Measurements from ENCODE around the gene PLCB3. TPM values are rescaled to one million over a fixed set of nuclear protein-coding genes. Genes with fewer than 3 reads are reported as not detected.

Gene PLCB3
- total and polyA plus RNA-seq, 2 of the 13 experiments (the other 11 are each of a cell fraction or from before 2014, with no cell fraction given) = 7.5 to 13.8 TPM

DNA sequence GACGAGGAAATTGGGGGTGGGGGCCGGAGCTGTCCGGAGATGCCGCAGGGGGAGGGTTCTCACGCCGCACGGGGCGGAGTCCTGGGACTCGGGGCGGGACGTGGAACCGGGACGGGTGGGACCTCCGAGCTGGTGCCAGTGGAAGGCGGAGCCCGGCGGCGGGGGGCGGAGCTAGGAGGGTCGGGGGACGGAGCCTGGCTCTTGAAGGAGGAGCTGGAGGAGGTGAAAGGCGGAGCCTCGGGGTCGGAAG is 10.2 kb upstream of the PLCB3 start:
- peak overlapping the region; percentile 92 for H3K9ac ChIP-seq (ENCODE audit: insufficient read depth, low read depth, low read length)
- FAIRE-seq (no peak), DNase-seq (ENCODE audit: low spot score) (peak; percentile 95), ATAC-seq (peak; percentile 71)
- H3K79me2 ChIP-seq (ENCODE audit: insufficient read depth, low read length) = peaks cover 23% of the 10 kb centered on the region
- peaks cover 0 to 11% of the 10 kb centered on the region in 2 experiments; a peak in 3 of 5 replicates for H3K36me3 ChIP-seq (replicated peaks in 1 of 2; ENCODE audit: control insufficient read depth in 1 of 2, insufficient read depth in 2 of 2, low read length in 2 of 2)
- peak overlapping the region; percentile 63 to 90 (median 84); a peak in 5 of 6 replicates for H3K4me3 ChIP-seq (replicated peaks in 1 of 3; ENCODE audit: insufficient read depth in 1 of 3, low read depth in 2 of 3, low read length in 3 of 3)
- H3K27me3 ChIP-seq (ENCODE audit: control insufficient read depth in 1 of 2, insufficient read depth in 2 of 2, low read length in 2 of 2) = no peaks in the 10 kb centered on the region; a peak in 1 of 5 replicates
- in situ Hi-C loops (cut with HindIII; ENCODE audit: extremely low pct_ligation_motif_present, low pct_unique_long_range_greater_than_20kb) = loop anchor here (5.0 kb wide), 1 partner anchor 61 kb away; the partner anchor contains the start of gene CATSPERZ
- H3K4me1 ChIP-seq (ENCODE audit: insufficient read depth, low read length) = peaks cover 61% of the 10 kb centered on the region
- no peak overlapping the region for H2AFZ ChIP-seq (ENCODE audit: low read length)
- no peaks in the 10 kb centered on the region for H3K9me3 ChIP-seq (ENCODE audit: low read length)
- no peaks in the 10 kb centered on the region for H4K20me1 ChIP-seq (ENCODE audit: insufficient read depth, low read length)
- POLR2A ChIA-PET = interaction anchor here (0.6 to 8.3 kb wide), 20 partner anchors 8 to 90 kb away, joined by 3 to 113 read pairs (median 6); partner anchors contain the start of genes BAD, DNAJC4, ESRRA and MACROD1
- CTCF ChIA-PET (ENCODE audit: low intra/inter-chr PET ratio, low total read pairs) = no interaction called here
- WGBS (ENCODE audit: low lambda C conversion rate) = 4% methylated on average over 23 of the region's 24 CpGs
- intact Hi-C loops (cut with micrococcal nuclease; ENCODE audit: unreplicated experiment) = loop anchor here (5.0 kb wide), 1 partner anchor 54 kb away; the partner anchor contains the start of gene STIP1
- BruUV-seq (replicated peaks) = no TSS peak
- peak overlapping the region; percentile 91 for H3K27ac ChIP-seq (ENCODE audit: extremely low read length, insufficient read depth, low read length)
- peak overlapping the region; percentile 100; the same call in 1 of the 2 replicates for H3K4me2 ChIP-seq (ENCODE audit: low read depth, low read length)
- no peak for TF ChIP-seq STAG1 (CRISPR knock-in tag; IDR thresholded peaks at IDR 0.05)
- 0 out of 2 replicates have a peak, but pooled peaks have one; percentile 6 for TF ChIP-seq ZNF772 (CRISPR knock-in tag; IDR thresholded peaks at IDR 0.05)
- TF ChIP-seq HOXA9 (CRISPR knock-in tag; IDR thresholded peaks at IDR 0.05; ENCODE audit: borderline replicate concordance) = no peak
- TF ChIP-seq MLLT10 (CRISPR knock-in tag; IDR thresholded peaks at IDR 0.05) = no peak
- TF ChIP-seq, protein P1, sequence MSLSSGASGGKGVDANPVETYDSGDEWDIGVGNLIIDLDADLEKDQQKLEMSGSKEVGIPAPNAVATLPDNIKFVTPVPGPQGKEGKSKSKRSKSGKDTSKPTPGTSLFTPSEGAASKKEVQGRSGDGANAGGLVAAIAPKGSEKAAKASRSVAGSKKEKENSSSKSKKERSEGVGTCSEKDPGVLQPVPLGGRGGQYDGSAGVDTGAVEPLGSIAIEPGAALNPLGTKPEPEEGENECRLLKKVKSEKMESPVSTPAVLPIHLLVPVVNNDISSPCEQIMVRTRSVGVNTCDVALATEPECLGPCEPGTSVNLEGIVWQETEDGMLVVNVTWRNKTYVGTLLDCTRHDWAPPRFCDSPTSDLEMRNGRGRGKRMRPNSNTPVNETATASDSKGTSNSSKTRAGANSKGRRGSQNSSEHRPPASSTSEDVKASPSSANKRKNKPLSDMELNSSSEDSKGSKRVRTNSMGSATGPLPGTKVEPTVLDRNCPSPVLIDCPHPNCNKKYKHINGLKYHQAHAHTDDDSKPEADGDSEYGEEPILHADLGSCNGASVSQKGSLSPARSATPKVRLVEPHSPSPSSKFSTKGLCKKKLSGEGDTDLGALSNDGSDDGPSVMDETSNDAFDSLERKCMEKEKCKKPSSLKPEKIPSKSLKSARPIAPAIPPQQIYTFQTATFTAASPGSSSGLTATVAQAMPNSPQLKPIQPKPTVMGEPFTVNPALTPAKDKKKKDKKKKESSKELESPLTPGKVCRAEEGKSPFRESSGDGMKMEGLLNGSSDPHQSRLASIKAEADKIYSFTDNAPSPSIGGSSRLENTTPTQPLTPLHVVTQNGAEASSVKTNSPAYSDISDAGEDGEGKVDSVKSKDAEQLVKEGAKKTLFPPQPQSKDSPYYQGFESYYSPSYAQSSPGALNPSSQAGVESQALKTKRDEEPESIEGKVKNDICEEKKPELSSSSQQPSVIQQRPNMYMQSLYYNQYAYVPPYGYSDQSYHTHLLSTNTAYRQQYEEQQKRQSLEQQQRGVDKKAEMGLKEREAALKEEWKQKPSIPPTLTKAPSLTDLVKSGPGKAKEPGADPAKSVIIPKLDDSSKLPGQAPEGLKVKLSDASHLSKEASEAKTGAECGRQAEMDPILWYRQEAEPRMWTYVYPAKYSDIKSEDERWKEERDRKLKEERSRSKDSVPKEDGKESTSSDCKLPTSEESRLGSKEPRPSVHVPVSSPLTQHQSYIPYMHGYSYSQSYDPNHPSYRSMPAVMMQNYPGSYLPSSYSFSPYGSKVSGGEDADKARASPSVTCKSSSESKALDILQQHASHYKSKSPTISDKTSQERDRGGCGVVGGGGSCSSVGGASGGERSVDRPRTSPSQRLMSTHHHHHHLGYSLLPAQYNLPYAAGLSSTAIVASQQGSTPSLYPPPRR (CRISPR knock-in tag; IDR thresholded peaks at IDR 0.05; ENCODE audit: borderline replicate concordance) = peak; percentile 5; the same call in 1 of the 2 replicates
- TF ChIP-seq ZNF253 (CRISPR knock-in tag; IDR thresholded peaks at IDR 0.05; ENCODE audit: borderline replicate concordance) = 0 out of 2 replicates have a peak, but pooled peaks have one; percentile 30
- peak; percentile 90; the same call in 1 of the 2 replicates for TF ChIP-seq SP4 (CRISPR knock-in tag; IDR thresholded peaks at IDR 0.05)
- no peak for TF ChIP-seq ATF6 (CRISPR knock-in tag; conservative IDR thresholded peaks at IDR 0.05)
- 0 out of 4 replicates have a peak, but pooled peaks of 1 of the 2 experiments have one; percentile 9 for TF ChIP-seq NR2F1 (CRISPR knock-in tag; IDR thresholded peaks at IDR 0.05)
- peak; percentile 69; the same call in 1 of the 2 replicates for TF ChIP-seq ZNF605 (CRISPR knock-in tag; IDR thresholded peaks at IDR 0.05)
- peak; percentile 30; the same call in 1 of the 2 replicates for TF ChIP-seq ZNF749 (CRISPR knock-in tag; IDR thresholded peaks at IDR 0.05; ENCODE audit: borderline replicate concordance)
- peak; percentile 0 for TF ChIP-seq ASH2L (IDR thresholded peaks at IDR 0.05; ENCODE audit: insufficient read length, low read depth, low read length)
- TF ChIP-seq RBFOX2 (IDR thresholded peaks at IDR 0.05; ENCODE audit: low read depth, low read length) = peak; percentile 76
- TF ChIP-seq ZNF713 (CRISPR knock-in tag; IDR thresholded peaks at IDR 0.05) = 0 out of 2 replicates have a peak, but pooled peaks have one; percentile 12
- 0 out of 2 replicates have a peak, but pooled peaks have one; percentile 22 for TF ChIP-seq ZNF776 (CRISPR knock-in tag; IDR thresholded peaks at IDR 0.05)
- peak; percentile 6 for TF ChIP-seq AGO1 (IDR thresholded peaks at IDR 0.05; ENCODE audit: low read depth, low read length, poor library complexity, severe bottlenecking)
- 0 out of 2 replicates have a peak, but pooled peaks have one; percentile 8 for TF ChIP-seq HNRNPUL1 (IDR thresholded peaks at IDR 0.05; ENCODE audit: low read depth, low read length)
- peak; percentile 16 for TF ChIP-seq XRCC5 (optimal IDR thresholded peaks at IDR 0.05; ENCODE audit: low read length)
